HepG2 (cell line): Measurements from ENCODE around the gene ITGB3. TPM values are rescaled to one million over a fixed set of nuclear protein-coding genes. Genes with fewer than 3 reads are reported as not detected.

Experiments
- ATAC-seq: fragments of 200-7000 bp; cut with Tn5 transposase; 3 replicates; pipeline ENCODE4 v1.9.1; 2020; ENCODE audit warnings: mild to moderate bottlenecking, moderate library complexity
- BruUV-seq: library from RNA; stranded (reverse); fragments of 400-500 nt; replicated peaks from 2 replicates; lab custom pipeline; 2021; lab: Mats Ljungman, UMichigan
- CTCF ChIA-PET: fragments of 300-600 bp; formaldehyde crosslinking; extraction: SDS; loops from one replicate; lab custom pipeline; 2021; ENCODE audit warnings: low total read pairs, inconsistent platforms, low intra/inter-chr PET ratio; lab: Yijun Ruan, JAX
- POLR2A ChIA-PET: fragments of 350-600 bp; sonication (Branson Sonifier 250); formaldehyde crosslinking; loops from one replicate; lab custom pipeline; 2020; ENCODE audit warnings: antibody characterized with exemption, inconsistent platforms; lab: Yijun Ruan, JAX
- DNase-seq: peaks from one replicate; pipeline ENCODE4 v3.0.0-alpha.2; 2015; ENCODE audit warnings: low spot score
- FAIRE-seq: peaks from 3 replicates; lab custom pipeline; 2011; peaks lifted over from hg19 to GRCh38; lab: Jason Lieb, UNC
- H2AFZ ChIP-seq: one replicate; pipeline ENCODE4 v1.6.1; 2011; ENCODE audit warnings: low read length, inconsistent platforms
- H3K27ac ChIP-seq: fragments of 300-600 bp; 3 replicates; pipeline ENCODE4 v1.8.0; 2011; ENCODE audit warnings: mixed run types, mild to moderate bottlenecking, mixed read lengths, low read length, inconsistent platforms; ENCODE audit not compliant: insufficient read depth; ENCODE audit errors: extremely low read length
- H3K27me3 ChIP-seq, 2 experiments: fragments of 200-600 bp in 1 of 2; 2 replicates in 1 of 2; 3 replicates in 1 of 2; pipeline versions ENCODE4 v1.6.0 to v1.8.0; 2011; ENCODE audit warnings: low read length in 2 of 2, mild to moderate bottlenecking in 2 of 2, moderate library complexity in 2 of 2, inconsistent platforms in 1 of 2; ENCODE audit not compliant: insufficient read depth in 2 of 2, control insufficient read depth in 1 of 2
- H3K36me3 ChIP-seq, 2 experiments: fragments of 200-600 bp in 1 of 2; replicated peaks in 1 of 2; 2 replicates in 1 of 2; 3 replicates in 1 of 2; pipeline versions ENCODE4 v1.5.1 to v1.8.0; 2011; ENCODE audit warnings: low read length in 2 of 2, inconsistent platforms in 1 of 2; ENCODE audit not compliant: insufficient read depth in 2 of 2, control insufficient read depth in 1 of 2
- H3K4me1 ChIP-seq: 2 replicates; pipeline ENCODE4 v1.5.1; 2012; ENCODE audit warnings: low read length, inconsistent platforms; ENCODE audit not compliant: insufficient read depth
- H3K4me2 ChIP-seq: 2 replicates; pipeline ENCODE4 v1.6.0; 2011; ENCODE audit warnings: low read depth, low read length, inconsistent platforms
- H3K4me3 ChIP-seq, 3 experiments: fragments of 200-600 bp in 1 of 3; sonication (generic), shearing (Covaris generic) in 1 of 3; replicated peaks in 1 of 3; 2 replicates each; pipeline ENCODE4 v1.5.1; 2011 to 2016; ENCODE audit warnings: low read length in 3 of 3, inconsistent platforms in 2 of 3, low read depth in 2 of 3, mild to moderate bottlenecking in 2 of 3, control low read depth in 1 of 3, mixed read lengths in 1 of 3; ENCODE audit not compliant: insufficient read depth in 1 of 3
- H3K79me2 ChIP-seq: one replicate; pipeline ENCODE4 v1.6.1; 2011; ENCODE audit warnings: low read length, inconsistent platforms; ENCODE audit not compliant: insufficient read depth
- H3K9ac ChIP-seq: 2 replicates; pipeline ENCODE4 v1.6.0; 2011; ENCODE audit warnings: mild to moderate bottlenecking, low read depth, low read length, inconsistent platforms; ENCODE audit not compliant: insufficient read depth
- H3K9me3 ChIP-seq: 2 replicates; pipeline ENCODE4 v1.5.1; 2012; ENCODE audit warnings: mild to moderate bottlenecking, low read length
- H4K20me1 ChIP-seq: 2 replicates; pipeline ENCODE4 v1.6.0; 2011; ENCODE audit warnings: inconsistent platforms, mild to moderate bottlenecking, low read length, moderate library complexity; ENCODE audit not compliant: insufficient read depth
- CBX2 ChIP-seq, 2 experiments: fragments of 200-600 bp in 1 of 2; sonication (generic); formaldehyde crosslinking in 1 of 2; IDR thresholded peaks; 2 replicates each; pipeline versions ENCODE4 v1.7.0 to v1.8.1; 2018 to 2022; ENCODE audit warnings: low read depth in 2 of 2, low read length in 1 of 2, mild to moderate bottlenecking in 1 of 2, missing genetic modification reagents in 1 of 2
- FOSL2 ChIP-seq: sonication (generic); formaldehyde crosslinking; IDR thresholded peaks from 2 replicates; pipeline ENCODE4 v1.4.0; 2020; ENCODE audit warnings: missing genetic modification reagents
- FOXA1 ChIP-seq, 2 experiments: fragments of 450-650 bp in 1 of 2; sonication (generic) in 1 of 2; formaldehyde crosslinking in 1 of 2; IDR thresholded peaks; 2 replicates each; pipeline versions ENCODE4 v1.4.0 to v1.6.1; 2016 to 2020; ENCODE audit warnings: missing genetic modification reagents in 1 of 2
- FOXA3 ChIP-seq: IDR thresholded peaks from 2 replicates; pipeline ENCODE4 v1.6.1; 2016; ENCODE audit warnings: missing genetic modification reagents, missing compliant biosample characterization
- HOXA5 ChIP-seq: sonication (generic); formaldehyde crosslinking; IDR thresholded peaks from 2 replicates; pipeline ENCODE4 v1.4.0; 2020; ENCODE audit warnings: missing genetic modification reagents
- ISX ChIP-seq: sonication (generic); formaldehyde crosslinking; conservative IDR thresholded peaks from 2 replicates; pipeline ENCODE4 v1.5.0; 2020; ENCODE audit warnings: missing genetic modification reagents
- KDM5A ChIP-seq: fragments of 200-600 bp; sonication (generic); IDR thresholded peaks from 2 replicates; pipeline ENCODE4 v1.7.0; 2018; ENCODE audit warnings: antibody characterized with exemption, mild to moderate bottlenecking, low read length, borderline replicate concordance
- NR2F6 ChIP-seq, 2 experiments: IDR thresholded peaks; 2 replicates each; pipeline ENCODE4 v1.6.1; 2016; ENCODE audit warnings: antibody characterized with exemption in 1 of 2, mild to moderate bottlenecking in 1 of 2
- ZBTB25 ChIP-seq: IDR thresholded peaks from 2 replicates; pipeline ENCODE4 v1.6.1; 2018; ENCODE audit warnings: missing genetic modification reagents
- ZIK1 ChIP-seq: sonication (generic); formaldehyde crosslinking; IDR thresholded peaks from 2 replicates; pipeline ENCODE4 v1.5.0; 2020; ENCODE audit warnings: mild to moderate bottlenecking, low read depth, missing genetic modification reagents, borderline replicate concordance
- ZNF3 ChIP-seq: IDR thresholded peaks from 2 replicates; pipeline ENCODE4 v1.7.0; 2017; ENCODE audit warnings: inconsistent platforms
- ZNF333 ChIP-seq: sonication (generic); formaldehyde crosslinking; IDR thresholded peaks from 2 replicates; pipeline ENCODE4 v1.4.0; 2020; ENCODE audit warnings: mild to moderate bottlenecking, missing genetic modification reagents, borderline replicate concordance
- ZNF33A ChIP-seq: sonication (generic); formaldehyde crosslinking; IDR thresholded peaks from 2 replicates; pipeline ENCODE4 v1.5.1; 2020; ENCODE audit warnings: missing genetic modification reagents, mild to moderate bottlenecking, moderate library complexity, borderline replicate concordance
- ZNF7 ChIP-seq: IDR thresholded peaks from 2 replicates; pipeline ENCODE4 v1.6.1; 2016; ENCODE audit warnings: missing biosample characterization, missing genetic modification reagents
- ZNF709 ChIP-seq: sonication (generic); formaldehyde crosslinking; IDR thresholded peaks from 2 replicates; pipeline ENCODE4 v1.5.0; 2020; ENCODE audit warnings: mild to moderate bottlenecking, missing genetic modification reagents
- ZSCAN30 ChIP-seq: sonication (generic); formaldehyde crosslinking; IDR thresholded peaks from 2 replicates; pipeline ENCODE4 v1.5.0; 2020; ENCODE audit warnings: mild to moderate bottlenecking, missing genetic modification reagents
- WGBS: methylation state at CpG from one replicate; pipeline ENCODE4 v1.1.6; 2017; ENCODE audit warnings: low lambda C conversion rate; 5-methylcytosine and 5-hydroxymethylcytosine counted together
- in situ Hi-C: cut with HindIII; loops from 2 replicates; pipeline ENCODE4 v1.10.0; 2017; ENCODE audit warnings: low pct_unique_long_range_greater_than_20kb; ENCODE audit not compliant: extremely low pct_ligation_motif_present
- intact Hi-C: fragments of 100-400 bp; cut with micrococcal nuclease; formaldehyde crosslinking; loops from one replicate; pipeline ENCODE4 v1.10.0; 2022; ENCODE audit not compliant: unreplicated experiment
- polyA plus RNA-seq, 8 experiments: library from polyadenylated mRNA; depleted of rRNA in 3 of 8; stranded (reverse) in 7 of 8; unstranded in 1 of 8; fragments of >200 nt; fragmentation: Illumina TruSeq in 4 of 8; extraction: Trizol in 4 of 8; gene quantifications; 2 replicates each; pipeline versions ENCODE4 v1.2.1 to v1.2.3, GENCODE V29; 2011 to 2016; ENCODE audit warnings: low read depth in 4 of 8, missing spikeins in 1 of 8, mixed read lengths in 1 of 8; ENCODE audit not compliant: insufficient read depth in 1 of 8
- total RNA-seq, 5 experiments: library from RNA; depleted of rRNA; stranded (reverse); fragments of >200 nt; fragmentation: Illumina TruSeq; extraction: Trizol; gene quantifications; 2 replicates each; pipeline ENCODE4 v1.2.3, GENCODE V29; 2016; ENCODE audit warnings: low read depth in 1 of 5

Gene ITGB3
- total and polyA plus RNA-seq, 2 of the 13 experiments (the other 11 are each of a cell fraction or from before 2014, with no cell fraction given): 0.09 to 0.31 TPM

- Histone ChIP-seq H3K9ac (no peak overlapping the region), H3K4me3 (no peak overlapping the region), H3K27ac (no peak overlapping the region), H3K4me2 (no peak overlapping the region), H3K4me1 (peaks cover 30% of the 10 kb centered on the region), H3K36me3 (no peaks in the 10 kb centered on the region)
- 4% methylated on average over 1 of the region's 1 CpG for WGBS
- intact Hi-C loops: no loop called here
- ChIA-PET CTCF (no interaction called here), POLR2A (interaction anchor here (0.7 to 1.6 kb wide), 2 partner anchors 17 to 40 kb away, joined by 3 to 4 read pairs; no protein-coding TSS in a partner anchor)
- no peak for FAIRE-seq
- ATAC-seq: no peak
- TF ChIP-seq KDM5A (no peak), ZNF3 (CRISPR knock-in tag) (no peak), ZIK1 (CRISPR knock-in tag) (no peak), ZSCAN30 (CRISPR knock-in tag) (0 out of 2 replicates have a peak, but pooled peaks have one; percentile 12), ISX (CRISPR knock-in tag) (no peak)
- TF ChIP-seq, all 625 proteins: peak for 1
- H2AFZ ChIP-seq: no peak overlapping the region
- peaks cover 0 to 11% of the 10 kb centered on the region in 2 experiments; a peak in 4 of 5 replicates for H3K27me3 ChIP-seq
- BruUV-seq: no TSS peak
- in situ Hi-C loops: no loop called here
- no peaks in the 10 kb centered on the region for H4K20me1 ChIP-seq
- no peak for DNase-seq
- no peaks in the 10 kb centered on the region for H3K79me2 ChIP-seq
- H3K9me3 ChIP-seq: no peaks in the 10 kb centered on the region
These were observed 2.1 kb upstream of the ITGB3 start for GRCh38 chr17:47251421-47251940.

DNA sequence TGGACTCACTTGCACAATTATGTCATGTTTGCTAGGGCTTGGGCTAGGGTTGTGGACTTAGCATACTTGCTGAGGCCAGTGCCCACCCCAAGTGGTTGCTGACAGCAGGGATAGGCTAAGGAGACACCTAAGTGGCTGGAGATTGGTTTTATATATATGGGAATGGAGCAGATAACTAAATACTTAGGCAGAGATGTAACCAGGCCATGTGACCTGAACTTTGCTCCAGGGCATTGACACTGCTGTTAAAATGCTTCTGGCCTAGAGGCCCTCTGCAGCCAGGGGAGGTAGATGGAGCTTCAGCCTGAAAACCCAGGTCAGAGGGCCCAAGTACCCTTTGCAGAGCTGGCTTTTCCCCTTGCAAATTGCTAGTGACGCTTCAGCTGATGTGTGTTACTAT lies 1.4 kb upstream of the ITGB3 start:
- no TSS peak for BruUV-seq
- intact Hi-C loops: loop anchor here (2.0 kb wide), 1 partner anchor 43 kb away; no protein-coding TSS in a partner anchor
- peak; percentile 84 for ATAC-seq
- peak; percentile 47 for TF ChIP-seq NR2F6 (IDR thresholded peaks at IDR 0.05)
- TF ChIP-seq NR2F6 (CRISPR knock-in tag; IDR thresholded peaks at IDR 0.05): peak; percentile 79
- no peak for TF ChIP-seq CBX2 (IDR thresholded peaks at IDR 0.05; ENCODE audit: low read depth, low read length)
- no peak for TF ChIP-seq CBX2 (CRISPR knock-in tag; IDR thresholded peaks at IDR 0.05; ENCODE audit: low read depth)
- no peak for TF ChIP-seq HOXA5 (CRISPR knock-in tag)
- no peak for TF ChIP-seq ZNF709 (CRISPR knock-in tag)
- peak; percentile 64 for TF ChIP-seq FOXA3 (CRISPR knock-in tag)
- TF ChIP-seq ZNF33A (CRISPR knock-in tag): no peak
- peak; percentile 49; the same call in 1 of the 2 replicates for TF ChIP-seq ZBTB25 (CRISPR knock-in tag)
- peak; percentile 25; the same call in 1 of the 2 replicates for TF ChIP-seq FOSL2 (CRISPR knock-in tag)
- 0 out of 2 replicates have a peak, but pooled peaks have one; percentile 26 for TF ChIP-seq ZNF333 (CRISPR knock-in tag)
- TF ChIP-seq ZNF7 (CRISPR knock-in tag): 0 out of 2 replicates have a peak, but pooled peaks have one; percentile 24
- no peak for TF ChIP-seq FOXA1 (IDR thresholded peaks at IDR 0.05)
- TF ChIP-seq FOXA1 (CRISPR knock-in tag; IDR thresholded peaks at IDR 0.05): peak; percentile 53

More for the DNA sequence above, 1.4 kb upstream of the ITGB3 start:
- WGBS: 0% methylated on average over 1 of the region's 1 CpG
- no peaks in the 10 kb centered on the region for H3K36me3 ChIP-seq
- peak; percentile 81 for DNase-seq
- no peaks in the 10 kb centered on the region for H4K20me1 ChIP-seq
- peak overlapping the region; percentile 19 for H3K27ac ChIP-seq
- H3K4me2 ChIP-seq: peak overlapping the region; percentile 58
- H3K27me3 ChIP-seq: peaks cover 0 to 13% of the 10 kb centered on the region in 2 experiments; a peak in 4 of 5 replicates
- H3K79me2 ChIP-seq: no peaks in the 10 kb centered on the region
- in situ Hi-C loops: no loop called here
- no peak overlapping the region for H3K9ac ChIP-seq
- CTCF ChIA-PET: no interaction called here
- H3K4me3 ChIP-seq: peak overlapping the region in 1 of 3 experiments; percentile 3; a peak in 2 of 6 replicates
- peak overlapping the region; percentile 35 for H2AFZ ChIP-seq
- POLR2A ChIA-PET: interaction anchor here (1.1 to 1.6 kb wide), 2 partner anchors 12 to 39 kb away, joined by 4 to 5 read pairs; no protein-coding TSS in a partner anchor
- peaks cover 30% of the 10 kb centered on the region for H3K4me1 ChIP-seq
- no peaks in the 10 kb centered on the region for H3K9me3 ChIP-seq
- FAIRE-seq: peak; percentile 85
